ENCODE measurements around the gene IFIT1B.
"Not testable (repeated sequence)": the region's sequence is repeated elsewhere in the genome, so short reads cannot be mapped to it uniquely, and the experiment has no call there.

IFIT1B gene

DNA sequence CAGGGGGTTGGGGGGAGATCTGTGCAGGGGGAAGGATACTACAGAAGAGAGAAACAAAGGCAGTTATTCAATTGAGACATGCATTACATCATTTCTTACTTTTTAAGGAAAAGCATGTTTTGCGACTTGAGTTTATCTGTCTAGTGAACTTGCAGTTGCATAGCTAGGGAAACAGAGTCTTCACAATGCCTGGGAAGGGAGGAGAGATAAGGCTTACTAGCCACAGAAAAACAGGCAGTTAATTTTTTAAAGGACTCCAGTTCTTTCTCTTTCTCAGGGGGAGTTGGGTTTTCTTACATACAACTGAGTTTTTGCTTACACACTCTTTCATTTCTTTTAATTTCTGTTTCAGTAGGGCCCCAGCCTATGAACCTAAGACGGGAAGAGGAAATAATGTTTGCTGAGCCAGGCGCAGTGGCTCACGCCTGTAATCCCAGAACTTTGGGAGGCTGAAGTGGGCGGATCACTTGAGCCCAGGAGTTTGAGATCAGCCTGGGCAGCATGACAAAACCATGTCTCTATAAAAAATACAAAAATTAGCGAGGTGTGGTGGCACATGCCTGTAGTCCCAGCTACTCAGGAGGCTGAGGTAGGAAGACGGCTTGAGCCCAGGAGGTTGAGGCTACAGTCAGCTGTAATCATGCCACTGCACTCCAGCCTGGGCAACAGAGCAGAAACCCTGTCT lies 27.1 kb upstream of the IFIT1B start:
- DNase-seq = not testable (repeated sequence)

DNA sequence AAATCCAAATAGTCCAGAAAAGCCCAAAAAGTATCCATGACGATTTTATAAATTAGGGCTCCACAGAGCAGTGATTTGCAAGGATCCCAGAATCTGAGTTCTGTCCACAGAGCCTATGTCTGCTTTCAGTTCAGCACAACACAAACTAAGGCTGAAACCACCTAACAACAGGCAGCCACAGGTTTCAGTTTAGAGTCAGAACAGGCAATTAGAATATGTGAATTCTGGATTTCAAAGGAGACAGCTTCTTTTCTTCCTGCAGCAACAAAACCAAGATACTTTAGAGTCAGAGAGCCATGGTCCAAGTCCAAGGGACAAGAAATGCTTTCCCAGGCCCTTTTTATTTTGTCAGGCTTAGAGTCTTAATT lies 26.5 kb upstream of the IFIT1B start:
- no peak for DNase-seq

DNA sequence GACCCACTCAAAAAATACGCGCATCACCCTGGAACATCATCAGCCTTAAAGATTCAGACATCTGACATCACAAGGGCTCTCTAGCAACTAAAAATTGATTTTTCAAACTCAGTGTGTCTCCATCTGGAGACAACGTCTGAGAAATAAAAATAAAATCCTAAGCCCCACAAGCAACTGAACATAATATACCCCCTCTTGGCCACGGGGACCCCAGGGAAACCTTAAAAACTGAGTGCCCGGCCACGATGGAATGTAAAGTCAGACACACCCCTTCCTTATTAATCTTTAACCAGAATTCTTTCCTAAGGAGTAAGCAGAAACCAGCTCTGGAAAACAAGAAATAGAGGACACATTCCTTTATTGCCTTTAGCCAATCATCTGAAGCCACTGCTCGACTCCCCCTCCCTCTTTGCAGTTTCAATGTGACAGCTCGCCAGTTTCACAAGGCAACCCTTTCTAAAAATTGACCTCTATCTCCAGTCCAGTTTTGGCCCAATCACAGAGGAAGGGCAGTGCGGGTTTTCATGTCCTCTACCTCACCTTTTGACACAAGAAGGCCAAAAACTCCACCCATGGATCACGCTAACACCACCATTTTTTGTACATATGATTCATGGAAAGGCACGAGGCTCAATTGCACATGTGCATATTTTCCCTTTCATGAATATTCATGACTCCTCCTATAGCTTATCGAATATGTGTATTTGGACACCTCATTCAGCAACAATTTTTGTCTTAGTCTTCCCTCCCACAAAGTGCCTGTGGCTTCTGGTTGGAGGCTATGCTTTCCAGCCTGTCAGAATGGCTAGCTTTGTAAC lies 25.9 kb upstream of the IFIT1B start:
- DNase-seq = no peak

DNA sequence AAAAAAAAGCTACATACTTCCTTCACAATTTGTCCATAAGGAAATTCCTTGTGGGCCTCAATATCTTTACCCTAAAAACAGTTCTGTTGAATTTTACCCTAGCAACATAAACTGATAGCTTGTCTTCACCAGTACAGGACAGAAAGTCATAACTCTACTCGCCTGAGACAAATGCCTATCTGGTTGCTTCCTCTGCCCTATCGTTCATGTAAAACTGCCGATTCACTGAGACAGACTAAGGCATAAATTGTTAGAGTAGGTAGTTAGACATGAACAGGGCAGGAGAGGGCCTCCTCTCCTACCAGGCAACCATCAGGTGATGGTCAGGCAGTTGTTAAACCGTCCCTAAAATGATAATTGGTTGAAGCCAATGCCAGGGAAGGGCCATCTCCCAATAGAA lies 25.1 kb upstream of the IFIT1B start:
- no peak for DNase-seq

DNA sequence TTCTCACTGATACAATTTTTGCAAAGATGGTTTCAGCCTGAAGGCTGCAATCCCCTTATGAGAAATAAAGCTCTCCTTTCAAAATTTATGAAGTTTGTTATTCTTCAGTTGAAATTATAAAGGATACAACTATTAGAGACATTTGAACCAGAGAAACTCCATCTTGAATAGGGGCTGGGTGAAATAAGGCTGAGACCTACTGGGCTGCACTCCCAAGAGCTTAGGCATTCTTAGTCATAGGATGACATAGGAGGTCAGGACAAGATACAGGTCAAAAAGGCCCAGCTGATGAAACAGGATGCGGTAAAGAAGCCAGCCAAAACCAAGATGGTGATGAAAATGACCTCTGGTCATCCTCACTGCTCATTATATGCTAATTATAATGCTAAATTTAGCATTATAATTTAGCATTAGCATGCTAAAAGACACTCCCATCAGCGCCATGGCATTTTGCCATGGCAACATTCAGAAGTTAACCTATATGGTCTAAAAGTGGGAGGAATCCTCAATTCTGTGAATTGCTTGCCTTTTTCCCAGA lies 22.4 kb upstream of the IFIT1B start:
- no peak for DNase-seq

DNA sequence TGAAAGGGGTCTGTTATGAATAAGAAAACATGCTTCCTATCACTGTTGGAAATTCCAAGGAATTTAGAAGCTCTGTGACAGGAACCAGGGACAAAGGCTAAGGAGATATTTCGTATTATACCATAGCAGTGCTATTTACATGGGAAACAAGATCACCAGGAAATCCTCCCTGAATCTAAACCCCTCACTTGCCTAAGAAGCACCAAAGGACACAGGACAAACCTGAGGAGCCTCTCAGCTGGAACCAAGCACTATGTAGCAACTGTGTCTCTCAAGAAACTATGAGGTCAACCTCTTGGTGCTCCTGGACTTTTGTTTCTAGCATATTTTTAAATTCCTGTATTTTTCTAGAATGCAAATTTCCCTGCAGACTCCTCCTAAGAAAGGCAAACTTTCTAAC lies 20.8 kb upstream of the IFIT1B start:
- no peak for DNase-seq

DNA sequence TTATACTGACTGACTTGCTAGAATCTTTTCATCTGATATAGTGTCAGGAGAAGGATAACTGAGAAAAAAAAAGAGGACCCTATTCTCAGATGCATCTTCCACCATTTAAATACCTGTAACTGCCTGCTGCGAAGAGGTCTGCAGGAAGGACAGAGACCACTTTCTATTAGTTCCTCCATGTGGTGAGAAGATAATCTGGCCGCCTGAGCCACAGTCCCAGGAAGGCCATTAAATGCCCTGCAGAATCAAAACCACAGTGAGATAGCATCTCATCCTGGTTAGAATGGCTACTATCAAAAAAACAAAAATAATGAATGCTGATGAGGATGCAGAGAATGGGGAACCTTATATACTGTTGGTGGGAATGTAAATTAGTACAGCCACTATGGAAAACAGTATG lies 19.9 kb upstream of the IFIT1B start:
- no peak for DNase-seq

DNA sequence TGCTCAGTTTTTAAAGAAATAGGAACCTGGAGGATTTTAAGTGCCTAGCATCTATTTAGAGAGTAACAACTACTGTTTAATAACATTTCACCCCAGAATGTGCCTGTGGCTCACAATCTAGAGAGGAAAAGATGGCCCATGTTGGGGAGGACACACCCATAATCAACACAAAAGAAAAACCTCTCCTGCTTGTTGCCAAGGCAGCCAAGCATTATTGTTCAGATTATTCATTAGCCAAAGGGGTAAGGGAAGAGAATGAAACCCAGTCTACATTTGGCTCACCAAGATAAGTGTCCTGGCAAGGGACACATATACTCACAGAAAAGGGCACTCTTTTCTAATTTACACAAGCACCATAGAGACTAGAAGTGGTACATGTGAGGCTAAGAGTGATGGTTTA lies 17.7 kb upstream of the IFIT1B start:
- DNase-seq = no peak

DNA sequence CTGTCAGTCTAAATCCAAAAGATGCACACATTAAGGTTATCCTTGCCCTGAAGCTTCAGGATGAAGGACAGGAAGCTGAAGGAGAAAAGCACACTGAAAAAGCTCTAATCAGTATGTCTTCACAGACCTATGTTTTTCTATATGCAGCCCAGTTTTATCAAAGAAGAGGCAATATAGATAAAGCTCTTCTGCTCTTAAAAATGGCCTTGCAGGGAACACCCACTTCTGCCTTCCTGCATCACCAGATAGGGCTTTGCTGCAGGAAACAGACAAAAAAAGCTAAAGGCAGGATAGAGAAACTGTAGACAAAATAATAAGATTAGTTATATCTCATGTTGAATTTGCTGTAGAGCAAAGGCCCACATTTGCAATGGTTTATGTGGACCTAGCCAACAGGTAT lies 14.9 kb upstream of the IFIT1B start:
- DNase-seq = no peak

DNA sequence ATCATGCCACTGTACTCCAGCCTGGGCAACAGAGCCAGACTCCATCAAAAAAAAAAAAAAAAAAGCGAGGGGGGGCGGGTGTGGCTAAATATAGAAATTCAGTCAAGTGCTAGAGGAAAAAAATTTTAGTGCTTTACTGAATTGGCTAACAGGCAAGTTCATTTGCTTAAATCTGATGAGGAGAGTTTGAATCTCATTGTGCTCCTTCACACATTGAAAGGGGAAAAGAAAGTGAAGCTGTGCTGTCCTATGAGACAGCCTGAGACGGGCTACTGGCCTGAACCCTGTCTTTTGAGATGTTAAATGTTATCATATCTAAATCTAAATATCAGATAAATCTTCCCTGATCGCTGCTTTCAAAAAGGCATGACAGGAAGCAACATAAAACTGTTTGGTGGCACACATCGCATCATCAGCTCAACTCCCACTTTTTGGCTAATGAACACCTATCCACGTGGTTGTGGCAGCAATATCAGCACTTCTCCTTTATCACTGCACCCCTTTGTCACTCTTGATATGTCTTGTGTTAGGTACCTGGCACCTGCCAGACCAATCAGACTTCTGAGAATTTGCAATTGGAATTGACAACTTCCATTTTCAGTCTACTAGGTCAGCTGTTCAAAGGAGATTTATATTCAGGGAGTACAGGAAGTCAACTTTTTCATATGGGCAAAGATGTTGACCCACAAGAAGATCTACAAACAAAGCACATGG lies 14.0 kb upstream of the IFIT1B start:
- DNase-seq = no peak

DNA sequence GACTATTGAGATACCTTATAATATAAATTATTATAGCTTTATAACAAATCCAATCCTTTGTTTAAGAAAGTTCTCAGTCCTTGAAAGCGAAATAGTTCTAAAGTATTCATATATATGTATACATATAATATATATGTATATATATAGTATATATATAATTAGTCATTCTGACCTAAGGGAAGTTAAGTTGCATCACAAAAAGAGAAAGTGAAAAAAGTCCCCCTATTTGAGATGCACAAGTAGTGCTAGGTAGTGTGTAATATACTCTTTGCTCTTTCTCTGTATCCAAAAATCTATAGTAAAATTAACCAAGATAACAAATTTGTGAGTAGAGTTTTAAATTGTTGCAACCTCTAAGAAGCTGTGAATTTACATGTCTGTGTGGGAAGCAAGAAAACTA lies 13.3 kb upstream of the IFIT1B start:
- no peak for DNase-seq

DNA sequence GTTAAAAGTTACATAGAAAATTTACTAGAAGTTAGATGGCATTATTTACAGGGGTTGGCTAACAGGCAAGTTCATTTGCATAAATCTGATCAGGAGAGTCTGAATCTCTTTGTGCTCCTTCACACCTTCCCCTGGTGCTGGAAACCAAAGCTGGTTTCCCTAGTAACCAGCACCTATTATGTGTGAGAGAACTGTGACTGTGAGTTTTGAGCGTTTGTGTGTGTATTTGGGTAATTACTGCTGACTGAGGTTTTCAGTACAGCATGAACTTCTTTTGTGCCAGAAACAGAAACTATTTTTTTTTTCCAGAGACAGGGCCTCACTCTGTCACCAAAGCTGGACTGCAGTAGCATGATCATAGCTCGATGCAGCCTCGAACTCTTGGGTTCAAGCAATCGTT lies 10.3 kb upstream of the IFIT1B start:
- no peak for DNase-seq

DNA sequence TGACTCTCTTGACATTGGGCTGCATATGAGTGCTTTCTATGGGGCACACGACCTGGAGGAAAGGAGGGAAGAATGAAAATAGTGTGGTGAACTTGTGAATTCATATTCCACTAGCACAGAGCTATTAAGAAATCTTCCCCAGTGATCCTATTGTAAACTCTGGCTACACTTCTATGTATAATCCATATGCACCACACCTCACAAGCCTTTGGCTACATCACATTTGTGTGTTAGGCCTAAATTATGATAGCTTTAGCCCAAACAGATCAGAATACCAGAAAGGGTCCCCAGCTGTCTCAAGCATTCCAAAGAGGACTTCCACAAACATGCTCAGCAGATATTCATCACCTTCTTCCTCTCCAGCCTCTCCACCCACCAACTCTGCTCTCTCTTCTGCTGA lies 9.7 kb upstream of the IFIT1B start:
- DNase-seq = no peak

DNA sequence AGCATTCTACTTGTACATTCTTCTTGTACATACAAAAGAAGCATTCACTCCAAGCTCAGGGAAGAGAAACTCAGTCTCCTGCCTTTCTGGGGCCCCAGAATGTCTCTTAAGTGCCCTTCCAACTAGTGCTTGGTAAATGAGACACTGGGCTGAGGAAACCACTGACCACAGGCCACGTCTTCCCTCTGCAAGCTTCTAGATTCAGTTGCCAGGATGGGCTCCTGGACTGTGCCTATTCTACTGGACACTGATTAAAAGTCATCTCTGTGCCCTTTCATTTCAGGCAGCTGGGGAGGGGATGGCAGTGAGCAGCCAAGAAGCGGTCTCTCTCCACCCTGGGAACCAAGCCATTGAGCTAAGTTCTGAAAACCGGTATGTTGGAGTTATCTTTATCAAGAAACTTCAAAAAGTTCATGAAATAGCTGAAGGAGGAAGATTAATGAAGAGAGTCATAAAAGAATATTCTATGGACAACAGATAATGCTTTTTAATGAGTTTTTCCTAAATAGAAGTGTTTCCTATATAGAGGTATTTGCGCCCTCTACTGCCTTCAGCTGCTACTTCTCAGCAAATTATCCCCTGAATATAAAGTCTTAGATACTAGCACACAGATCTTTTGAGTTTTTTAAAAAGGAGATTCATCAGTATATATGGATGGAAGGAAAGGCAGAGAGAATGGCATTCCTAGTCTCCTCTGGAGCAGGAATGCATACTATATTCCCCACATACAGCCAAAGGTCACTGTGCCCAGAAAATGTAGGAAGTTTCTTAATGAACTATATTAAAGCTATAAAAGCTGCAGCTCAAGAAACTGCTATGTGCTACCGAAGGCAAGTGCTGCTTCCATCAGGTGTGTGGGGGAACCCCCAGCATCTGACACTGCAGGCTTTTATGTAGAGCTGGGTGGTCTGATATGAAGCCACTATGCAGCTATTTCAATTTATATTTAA lies 8.4 kb upstream of the IFIT1B start:
- DNase-seq = peak; percentile 24

DNA sequence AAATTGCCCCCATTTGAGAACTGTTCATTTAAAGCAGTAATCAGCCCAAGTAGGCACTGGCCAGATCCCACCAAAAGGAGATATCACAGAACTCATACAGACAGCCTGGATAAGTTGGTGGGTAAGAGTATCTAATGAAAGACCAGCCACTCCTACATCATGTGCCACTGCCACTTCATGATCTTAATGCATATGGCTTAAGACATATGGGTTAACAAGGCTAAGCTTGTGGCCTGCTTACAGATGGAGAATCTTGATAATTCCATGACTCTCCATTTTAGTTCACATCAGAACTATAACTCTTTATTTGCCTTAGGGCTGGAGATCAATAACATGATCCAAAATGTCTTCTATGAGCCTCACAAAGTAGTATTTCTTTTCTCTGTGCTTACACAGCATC lies 6.8 kb upstream of the IFIT1B start:
- no peak for DNase-seq

DNA sequence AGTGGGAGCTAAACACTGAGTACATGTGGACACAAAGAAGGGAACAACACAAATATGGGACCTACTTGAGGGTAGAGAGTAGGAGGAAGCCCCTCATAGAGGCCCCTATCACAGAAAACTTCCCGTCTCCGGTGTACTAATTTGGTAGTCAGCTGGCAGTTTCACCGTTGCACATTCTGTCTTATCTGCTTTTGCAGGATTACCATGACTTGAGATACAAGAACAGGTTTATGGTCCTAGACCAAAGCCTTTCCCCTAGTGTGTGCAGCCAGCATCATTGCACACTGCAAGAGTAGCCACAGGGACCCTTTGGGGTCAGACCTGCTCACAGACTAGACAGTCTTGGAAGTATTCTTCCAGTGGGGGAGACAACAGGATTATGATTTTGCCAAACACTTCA lies 5.9 kb upstream of the IFIT1B start:
- no peak for DNase-seq

DNA sequence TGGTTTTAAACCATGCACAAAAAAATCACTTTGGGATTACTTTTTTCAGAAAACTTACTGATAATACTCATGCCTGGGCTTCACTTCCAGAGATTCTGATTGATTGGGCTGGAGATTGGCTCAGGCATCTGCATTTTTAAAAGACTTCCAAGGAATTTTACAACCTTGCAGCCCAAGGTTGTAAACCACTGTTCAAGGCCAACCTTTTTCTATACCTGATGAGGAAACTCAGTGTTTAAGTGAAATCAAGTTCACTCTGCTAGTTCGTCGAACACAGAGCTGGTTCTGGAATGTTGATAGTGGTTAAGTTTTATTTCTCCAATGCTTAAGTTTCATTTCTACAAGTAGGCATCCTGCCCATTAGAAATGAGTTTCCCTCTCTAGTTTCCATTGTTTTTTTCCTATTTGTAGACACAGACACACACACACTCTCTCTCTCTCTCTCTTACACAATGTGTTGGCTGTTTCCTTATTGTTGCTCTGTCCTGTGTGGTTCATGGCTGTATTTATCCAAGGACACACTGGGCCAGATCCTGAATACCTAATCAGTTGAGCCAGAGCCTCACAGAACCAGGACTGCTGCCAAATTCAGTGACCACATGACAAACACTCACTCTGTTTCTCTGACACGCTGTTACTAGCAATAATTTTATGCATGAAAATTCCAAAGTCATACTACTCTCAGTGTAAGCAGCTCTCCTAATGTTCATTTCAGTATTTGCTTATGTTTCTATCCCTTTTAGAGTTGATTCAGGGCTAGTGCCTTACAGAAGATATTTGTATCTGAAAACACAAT lies 3.7 kb upstream of the IFIT1B start:
- no peak for DNase-seq

DNA sequence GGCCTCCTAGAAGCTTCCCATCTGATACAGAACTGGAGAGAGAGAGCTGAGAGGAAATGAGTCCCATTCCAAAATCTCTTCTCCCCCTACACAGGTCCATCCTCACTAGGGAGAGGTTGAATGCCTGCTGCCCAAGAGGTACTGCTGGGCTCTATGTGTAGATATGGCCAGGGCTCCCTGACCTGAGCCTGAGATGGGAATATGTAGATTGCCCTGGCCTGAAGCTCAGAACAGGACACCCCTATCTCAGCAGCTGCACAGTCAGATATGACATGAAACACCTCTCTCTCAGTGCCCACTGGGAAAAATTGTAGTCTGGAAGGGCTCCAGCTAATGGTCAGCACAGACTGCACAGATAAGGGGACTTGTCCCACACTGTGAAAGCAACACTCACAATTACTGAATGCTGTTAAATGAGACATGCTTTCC lies 3.1 kb upstream of the IFIT1B start:
- DNase-seq = no peak

DNA sequence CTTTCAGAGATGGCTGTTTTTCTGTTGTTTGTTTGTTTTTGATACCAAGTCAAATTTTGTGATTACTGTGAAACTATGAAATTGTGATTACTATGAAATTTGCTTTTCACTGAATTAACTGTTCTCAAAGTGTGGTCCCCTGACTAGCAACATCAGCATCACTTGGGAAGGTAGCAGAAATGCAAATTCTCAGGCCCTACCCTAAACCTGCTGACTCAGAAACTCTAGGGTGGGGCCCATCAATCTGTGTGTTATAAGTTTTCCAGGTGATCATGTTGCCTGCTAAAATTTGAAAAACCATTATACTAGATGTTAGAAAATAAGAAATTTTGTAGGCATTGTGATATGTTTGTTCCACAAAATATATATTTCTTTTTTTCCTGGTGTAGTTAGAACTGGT lies 1.2 kb downstream of the IFIT1B start:
- no peak for DNase-seq

DNA sequence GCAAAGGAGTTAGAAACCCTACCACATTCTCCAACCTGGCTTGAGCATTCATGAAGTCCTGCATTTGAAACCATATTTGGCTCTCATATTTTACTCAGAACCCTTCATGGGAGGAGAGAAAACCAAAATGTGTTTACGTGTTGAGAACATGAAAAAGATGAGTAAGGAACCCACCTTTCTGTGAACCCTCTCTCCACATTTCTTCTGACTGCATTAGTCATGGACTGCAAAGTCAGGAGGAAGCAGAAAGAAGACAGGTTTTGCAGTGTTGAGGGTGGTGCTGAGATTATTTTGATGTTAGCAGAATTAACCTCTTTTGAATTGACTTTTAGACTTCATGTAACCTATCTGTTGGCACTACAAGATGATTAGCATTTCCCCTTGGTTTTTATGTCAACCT lies 4.9 kb downstream of the IFIT1B start:
- DNase-seq = no peak

DNA sequence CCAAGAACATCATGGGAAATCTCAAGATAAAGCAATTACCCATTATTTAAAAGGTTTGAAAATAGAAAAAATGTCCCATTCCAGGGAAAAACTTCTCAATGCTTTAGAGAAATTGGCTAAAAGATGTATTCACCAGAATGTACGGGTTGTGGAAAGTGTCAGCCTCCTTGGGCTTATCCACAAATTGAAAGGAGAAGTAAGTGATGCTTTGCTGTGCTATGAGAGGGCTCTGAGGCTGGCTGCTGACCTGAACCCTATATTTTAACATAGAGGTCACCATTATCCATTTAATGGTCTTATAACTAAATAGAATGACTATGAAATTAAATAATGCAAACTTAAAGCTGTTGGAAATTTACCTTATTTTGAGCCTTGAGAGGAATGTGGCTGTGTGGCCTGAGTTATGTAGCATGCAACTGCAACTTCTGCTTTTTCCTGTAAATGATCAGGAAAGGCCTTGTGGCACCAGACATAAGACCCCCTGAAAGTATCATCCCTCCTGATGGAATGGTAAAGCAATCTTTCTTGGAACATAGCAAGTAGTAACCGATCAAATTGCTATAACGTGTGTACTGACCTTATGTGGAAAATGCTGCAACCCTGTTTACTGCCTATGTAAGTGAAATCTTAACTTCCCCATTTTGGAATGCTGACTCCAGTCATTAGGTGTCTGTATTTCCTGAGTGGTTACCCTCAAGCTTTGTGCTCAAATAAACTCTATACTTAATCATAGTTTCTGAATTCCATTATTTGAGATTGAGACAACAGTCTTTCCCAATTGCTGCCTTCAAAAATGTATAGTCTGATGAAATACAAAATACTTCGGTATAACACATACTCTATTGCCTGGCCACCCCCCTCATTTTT lies 6.9 kb downstream of the IFIT1B start:
- peak; percentile 51 for DNase-seq
